HG03175 (cell line): ENCODE measurements around the gene PAPSS1.
A peak's percentile ranks its signal among the peaks of the same experiment; 100 is the strongest.
"Not testable (repeated sequence)": the region's sequence is repeated elsewhere in the genome, so short reads cannot be mapped to it uniquely, and the experiment has no call there.

Experiments used
- ATAC-seq: cut with Tn5 transposase; IDR thresholded peaks from one replicate; pipeline ENCODE4 v1.9.1; 2021; ENCODE audit warnings: mild to moderate bottlenecking, moderate library complexity; ENCODE audit not compliant: unreplicated experiment

PAPSS1 gene

DNA sequence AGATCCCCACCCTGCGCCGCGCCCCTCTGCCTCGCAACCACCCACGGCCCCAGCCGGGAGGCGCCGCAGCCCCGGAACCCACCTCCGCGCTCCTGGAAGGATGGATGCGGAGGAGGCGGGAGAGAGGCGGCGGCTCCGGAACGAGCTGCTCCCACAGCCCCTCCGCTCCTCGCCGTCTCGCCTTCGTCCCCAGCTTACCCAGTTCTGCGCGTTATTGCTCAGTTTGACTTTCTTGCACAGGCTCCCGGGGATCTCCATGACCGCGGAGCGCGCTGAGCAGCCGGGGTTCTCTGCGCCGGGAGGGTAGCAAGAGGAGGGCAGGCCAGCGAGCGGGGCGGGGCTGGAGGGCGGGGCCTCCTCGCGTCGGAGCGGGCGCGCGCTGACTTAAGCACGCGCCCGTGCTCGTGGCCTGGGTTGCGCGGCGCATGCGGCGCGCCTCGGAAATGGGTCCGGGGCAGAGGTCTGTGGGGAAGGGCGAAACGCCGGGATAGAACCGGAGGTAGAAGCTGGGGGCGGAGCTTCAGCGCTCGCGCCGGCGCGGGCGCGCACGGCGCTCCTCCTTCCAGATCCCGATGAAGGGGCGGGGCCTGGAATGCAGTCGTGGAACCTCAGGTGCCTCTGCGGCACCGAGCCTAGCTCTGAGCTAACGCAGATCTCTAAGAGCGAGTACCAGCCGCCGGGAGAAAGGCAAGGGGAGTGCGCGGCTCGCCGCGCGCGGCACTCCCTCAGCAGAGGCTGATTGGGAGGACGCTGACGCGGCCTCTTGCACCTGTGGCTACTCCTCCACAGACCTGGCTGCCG is at the start of gene PAPSS1:
PAPSS1 (minus strand) TSS at position 313 of the 801 bp plus-strand sequence; CDS start at position 258, 55 bp downstream.
- ATAC-seq = peak; percentile 84

DNA sequence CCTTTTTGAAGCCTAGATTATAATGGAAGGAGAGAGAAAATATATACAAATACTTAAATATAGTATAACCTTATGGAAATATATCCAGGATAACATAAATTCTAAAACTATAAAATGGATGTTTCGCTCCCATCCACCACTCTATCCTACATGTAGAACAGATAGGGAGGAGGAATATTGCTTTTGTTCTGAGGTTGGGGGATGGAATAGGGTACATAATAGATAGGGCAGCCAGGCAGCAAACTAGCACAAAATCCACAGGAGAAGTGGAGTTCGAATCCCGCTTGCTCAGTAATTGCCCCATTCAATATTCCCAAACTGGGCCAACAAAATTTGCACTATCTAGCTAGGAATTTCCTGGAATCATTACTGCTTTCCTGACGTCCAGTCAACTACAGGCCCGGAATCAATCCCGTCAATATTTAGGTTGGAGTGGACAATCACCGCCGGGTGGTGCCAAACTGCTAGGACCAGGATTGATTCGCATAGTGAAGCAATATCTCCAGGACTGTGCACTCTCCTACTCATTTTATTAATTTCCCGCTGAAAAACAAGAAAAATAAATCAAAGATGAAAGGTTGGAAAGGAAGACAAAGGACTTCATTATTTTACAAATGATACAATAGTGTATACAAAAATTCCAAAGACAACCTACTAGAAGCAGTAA is 40.4 kb upstream of the PAPSS1 start:
- ATAC-seq = no peak

DNA sequence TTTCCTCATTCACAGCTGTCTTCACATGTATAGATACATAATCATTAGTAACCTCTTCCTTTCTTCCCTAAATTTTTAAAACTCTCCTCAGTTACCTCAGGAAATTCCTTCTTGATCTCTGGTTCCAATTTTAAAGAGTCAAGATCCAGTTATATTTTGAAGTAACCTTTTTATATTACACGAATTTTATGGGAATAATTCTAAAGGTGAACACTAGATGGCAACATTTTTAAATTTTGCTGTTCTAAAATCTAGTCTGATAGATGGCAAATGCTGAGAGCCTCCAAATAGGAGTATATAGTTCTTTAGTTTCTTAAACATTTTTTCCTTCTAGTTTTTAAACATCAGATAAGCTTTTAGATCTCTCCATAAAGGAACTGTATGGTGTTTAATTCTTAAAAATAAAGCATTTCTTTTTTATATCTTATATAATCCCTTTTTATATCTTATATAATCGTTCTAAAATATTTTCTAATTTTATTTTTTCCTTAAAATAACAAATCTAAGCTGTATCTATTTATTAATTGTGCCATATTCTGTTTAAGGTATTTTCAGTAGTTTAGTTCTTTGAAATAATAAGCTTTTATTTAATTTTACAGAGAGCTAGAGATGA is 37.9 kb upstream of the PAPSS1 start:
- peak; percentile 55 for ATAC-seq

DNA sequence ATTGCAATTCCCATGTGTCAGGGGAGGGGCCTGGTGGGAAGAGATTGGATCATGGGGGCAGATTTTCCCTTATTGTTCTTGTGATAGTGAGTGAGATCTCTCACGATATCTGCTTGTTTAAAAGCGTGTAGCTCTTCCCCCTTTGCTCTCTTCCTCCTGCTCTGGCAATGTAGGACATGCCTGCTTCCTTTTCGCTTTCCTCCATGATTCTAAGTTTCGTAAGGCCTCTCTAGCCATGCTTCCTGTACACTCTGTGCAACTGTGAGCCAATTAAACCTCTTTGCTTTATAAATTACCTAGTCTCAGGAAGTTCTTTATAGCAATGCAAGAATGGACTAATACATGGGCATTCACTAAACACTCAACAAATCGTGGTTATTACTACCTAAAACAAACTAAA is 37.2 kb upstream of the PAPSS1 start:
- no peak for ATAC-seq

DNA sequence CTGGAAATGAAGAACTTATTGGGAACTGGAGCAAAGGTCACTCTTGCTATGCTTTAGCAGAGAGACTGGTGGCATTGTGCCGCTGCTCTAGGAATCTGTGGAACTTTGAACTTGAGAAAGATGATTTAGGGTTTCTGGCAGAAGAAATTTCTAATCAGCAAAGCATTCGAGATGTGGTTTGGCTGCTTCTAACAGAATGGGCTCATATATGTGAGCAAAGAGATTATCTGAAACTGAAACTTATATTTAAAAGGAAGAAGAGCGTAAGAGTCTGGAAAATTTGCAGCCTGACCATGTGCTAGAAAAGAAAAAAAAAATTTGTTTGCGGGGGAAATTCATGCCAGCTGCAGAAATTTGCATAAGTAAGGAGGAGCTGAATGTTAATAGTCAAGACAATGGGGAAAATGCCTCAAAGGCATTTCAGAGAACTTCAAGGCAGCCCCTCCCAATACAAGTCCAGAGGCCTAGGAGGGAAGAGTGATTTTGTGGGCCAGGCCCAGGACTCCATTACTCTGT is 35.9 kb upstream of the PAPSS1 start:
- no peak for ATAC-seq

DNA sequence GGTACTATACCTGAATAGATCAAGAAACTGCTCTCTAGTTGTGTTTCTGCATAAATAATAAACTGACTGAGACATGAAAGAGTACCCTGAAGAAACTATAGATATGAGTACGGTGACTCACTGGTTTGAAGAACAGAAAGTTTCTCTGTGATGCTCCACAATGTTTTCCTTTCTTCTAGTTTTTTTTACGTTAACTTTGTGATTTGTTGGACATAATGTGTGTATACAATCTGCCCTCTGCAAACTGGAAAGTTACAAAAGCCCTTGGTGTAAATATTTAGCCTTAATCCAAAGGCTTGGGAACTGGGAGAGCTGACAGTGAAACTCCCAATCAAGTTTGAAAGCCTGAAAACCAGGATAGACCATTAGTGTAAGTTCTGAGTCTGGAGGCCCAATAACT is 31.6 kb upstream of the PAPSS1 start:
- ATAC-seq = no peak

DNA sequence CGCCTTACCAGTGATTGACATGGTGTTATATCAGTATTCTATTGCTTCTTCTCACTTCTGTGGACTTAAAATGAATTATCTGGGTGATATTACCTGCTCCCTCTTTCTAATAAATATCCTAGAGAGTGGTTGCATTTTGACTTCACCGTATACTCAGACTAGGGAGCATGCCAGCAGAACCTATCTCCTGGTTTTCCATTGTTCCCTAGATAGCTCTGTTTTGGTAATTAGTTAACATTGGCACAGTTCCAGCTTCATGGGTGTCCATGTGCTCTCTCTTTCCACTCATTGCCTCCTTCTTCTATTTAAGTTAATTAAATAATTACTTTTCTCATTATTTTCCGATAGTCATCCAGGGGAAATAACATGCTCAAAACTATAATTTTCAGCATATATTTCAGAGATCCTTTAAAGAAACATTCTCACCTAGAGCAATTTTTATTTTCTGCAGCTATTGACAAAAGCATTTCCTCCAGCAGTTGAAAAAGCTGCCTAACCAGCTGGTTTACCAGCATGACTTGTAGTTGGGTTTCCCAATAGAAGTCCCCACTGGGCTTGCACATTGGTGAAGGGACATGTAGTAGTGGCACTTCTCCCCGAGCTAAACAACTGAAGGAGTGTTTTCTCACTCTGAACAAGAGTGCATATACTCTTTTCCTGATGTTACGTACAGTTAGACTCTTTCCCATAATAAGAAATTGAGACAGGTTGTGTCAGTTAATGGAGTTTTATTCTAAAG is 27.9 kb upstream of the PAPSS1 start:
- no peak for ATAC-seq

DNA sequence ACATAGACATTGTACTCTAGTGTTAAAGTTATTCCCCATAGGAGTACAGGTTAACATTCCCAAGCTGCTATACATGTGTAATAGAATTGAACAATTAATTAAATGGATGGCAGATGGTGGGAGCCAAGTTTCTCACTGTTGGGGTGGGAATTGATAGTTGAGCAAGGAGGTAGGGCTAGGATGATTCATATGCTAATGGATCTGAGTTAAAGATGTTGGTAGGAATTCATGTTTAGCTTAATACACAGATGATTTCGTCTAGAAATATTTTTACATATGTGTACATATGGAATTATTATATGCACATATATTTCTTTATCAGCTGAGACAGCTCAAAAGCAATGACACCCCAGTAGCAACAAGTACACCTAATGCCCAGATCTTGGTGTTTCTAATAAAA is 26.1 kb upstream of the PAPSS1 start:
- no peak for ATAC-seq

DNA sequence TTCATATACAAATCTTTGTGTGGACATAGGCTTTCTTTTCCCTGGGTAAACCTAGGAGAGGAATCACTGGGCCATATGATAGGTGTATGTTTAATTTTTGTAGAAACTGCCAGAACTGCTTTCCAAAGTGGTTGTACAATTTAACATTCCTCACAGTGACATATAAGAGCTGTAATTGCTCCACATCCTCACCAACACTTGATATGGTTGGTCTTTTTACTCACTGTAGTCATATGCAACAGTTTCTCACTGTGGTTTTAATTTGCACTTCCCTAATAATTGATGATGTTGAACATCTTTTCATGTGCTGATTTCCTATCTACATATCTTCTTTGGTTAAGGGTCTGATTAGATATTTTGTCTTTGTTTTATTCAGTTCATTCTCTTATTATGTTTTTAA is 24.5 kb upstream of the PAPSS1 start:
- ATAC-seq = no peak

DNA sequence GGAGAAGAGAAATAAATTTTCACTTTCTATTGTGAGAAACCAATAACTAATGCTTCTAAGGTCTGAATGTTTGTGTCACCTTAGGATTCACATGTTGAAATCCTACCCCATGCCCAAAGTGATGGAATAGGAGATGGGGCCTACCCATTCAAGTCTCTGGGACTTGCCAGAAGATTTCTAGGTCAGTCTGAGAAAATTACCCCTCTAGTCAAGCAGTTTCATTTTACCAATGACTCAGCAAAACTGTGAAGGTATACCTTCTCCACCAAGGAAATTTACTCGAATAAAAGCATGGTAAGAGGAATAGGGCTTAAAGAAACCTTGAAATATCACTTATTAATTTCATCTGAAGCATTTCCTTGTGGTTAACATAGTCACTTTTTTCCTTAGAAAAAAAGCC is 23.5 kb upstream of the PAPSS1 start:
- no peak for ATAC-seq

DNA sequence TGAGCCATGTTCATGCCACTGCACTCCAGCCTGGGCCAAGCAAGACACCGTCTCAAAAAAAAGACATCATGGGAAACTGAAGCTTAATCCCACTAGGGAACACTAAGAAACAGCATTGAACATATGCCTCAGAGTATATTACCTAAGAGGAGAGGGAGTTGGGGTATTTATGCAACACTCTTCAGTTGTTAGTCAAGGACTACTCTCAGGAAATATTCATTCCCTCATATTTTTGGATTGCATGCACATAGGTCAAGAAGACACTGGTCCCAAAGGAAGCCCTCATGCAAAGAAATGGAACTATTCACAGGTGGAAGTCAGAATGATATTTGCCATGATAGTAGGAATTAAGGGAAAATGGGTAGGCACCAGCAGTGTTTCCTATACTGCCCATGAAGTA is 22.8 kb upstream of the PAPSS1 start:
- ATAC-seq = no peak

DNA sequence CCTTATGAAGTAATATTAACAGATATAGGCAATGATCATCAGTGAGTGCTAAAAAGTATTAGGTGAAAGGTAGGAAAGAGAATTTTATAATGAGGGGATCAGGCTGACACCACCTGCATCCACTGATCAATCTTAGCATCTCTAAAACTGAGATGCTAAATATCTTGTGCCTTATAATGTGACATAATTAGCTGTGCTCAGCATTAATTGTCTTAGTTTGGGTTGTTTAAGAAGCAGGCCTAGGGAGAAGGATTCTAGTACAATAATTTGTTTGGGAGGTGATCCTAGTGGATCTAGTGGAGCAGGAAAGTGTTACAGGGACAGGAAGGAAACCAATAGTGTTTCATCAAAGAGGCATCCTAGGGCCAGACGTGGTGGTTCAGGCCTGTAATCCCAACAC is 22.2 kb upstream of the PAPSS1 start:
- no peak for ATAC-seq

DNA sequence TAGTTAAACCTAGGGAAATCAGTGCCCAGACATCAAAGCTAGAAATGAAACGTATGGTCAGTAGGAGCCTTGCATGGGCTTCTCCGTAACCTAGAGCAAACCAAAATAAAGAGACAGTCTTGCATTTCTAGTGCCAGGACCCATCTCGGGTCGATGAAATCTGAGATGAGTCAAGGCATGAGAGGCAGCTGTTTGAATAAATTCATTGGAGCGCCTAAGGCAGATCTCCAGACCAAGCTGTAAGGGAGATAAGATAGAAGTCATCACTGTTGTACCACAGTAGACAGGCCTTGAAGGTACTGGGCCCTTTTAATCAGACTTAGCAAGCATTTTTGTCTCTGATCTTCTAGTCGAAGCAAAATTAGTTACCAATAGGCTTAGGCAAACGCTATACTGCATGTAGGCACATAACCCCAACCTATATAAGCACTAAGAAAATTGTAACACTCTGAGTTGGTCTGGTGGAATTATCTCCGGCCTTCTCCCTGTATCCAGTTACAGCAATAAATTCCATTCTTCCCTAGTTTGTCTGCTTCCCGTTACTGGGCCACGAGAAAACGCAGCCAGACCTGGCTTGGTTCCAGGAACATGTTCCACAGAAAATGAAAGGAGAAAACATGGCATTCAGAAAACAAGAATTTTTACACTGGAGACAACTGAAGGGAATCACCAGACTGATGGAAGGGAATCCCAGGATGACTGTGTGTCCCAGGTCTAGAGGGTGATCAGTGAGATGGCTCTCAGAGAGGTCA is 21.1 kb upstream of the PAPSS1 start:
- no peak for ATAC-seq

DNA sequence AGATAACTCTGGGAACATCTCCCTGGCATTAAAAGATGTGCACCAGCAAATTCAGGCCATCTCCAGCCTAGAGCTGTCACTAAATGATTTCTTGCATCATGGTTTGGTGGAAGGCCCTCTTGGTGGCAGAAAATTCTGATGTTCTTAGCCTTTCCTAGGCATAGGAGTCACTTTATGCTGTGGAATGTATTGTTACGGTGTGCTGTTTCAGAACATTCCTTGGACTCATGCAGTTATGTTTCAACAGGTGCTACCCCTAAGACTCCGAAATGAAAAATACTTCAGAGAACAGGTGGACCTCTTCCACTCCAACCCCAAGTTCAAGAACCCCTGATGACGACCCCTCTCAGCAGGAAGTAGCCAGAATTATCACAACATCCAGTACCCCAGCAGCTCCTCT is 20.3 kb upstream of the PAPSS1 start:
- ATAC-seq = no peak

DNA sequence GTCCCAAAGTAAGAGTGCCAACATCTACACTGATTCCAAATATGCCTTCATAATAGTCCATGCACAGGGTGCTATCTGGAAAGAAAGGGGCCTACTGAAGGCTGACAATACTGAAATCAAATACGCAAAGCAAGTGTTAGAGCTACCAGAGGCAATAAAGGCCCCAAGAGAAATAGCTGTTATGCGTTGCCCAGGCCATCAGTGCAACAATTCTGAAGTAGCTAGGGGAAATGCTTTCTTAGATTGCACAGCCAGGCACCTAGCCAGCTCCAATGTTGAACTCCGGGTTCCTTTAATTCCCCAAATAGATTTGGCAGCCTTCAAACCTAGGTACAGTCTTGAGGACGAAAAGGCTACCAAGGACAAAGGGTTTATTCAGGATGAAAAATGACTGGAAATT is 17.4 kb upstream of the PAPSS1 start:
- no peak for ATAC-seq

DNA sequence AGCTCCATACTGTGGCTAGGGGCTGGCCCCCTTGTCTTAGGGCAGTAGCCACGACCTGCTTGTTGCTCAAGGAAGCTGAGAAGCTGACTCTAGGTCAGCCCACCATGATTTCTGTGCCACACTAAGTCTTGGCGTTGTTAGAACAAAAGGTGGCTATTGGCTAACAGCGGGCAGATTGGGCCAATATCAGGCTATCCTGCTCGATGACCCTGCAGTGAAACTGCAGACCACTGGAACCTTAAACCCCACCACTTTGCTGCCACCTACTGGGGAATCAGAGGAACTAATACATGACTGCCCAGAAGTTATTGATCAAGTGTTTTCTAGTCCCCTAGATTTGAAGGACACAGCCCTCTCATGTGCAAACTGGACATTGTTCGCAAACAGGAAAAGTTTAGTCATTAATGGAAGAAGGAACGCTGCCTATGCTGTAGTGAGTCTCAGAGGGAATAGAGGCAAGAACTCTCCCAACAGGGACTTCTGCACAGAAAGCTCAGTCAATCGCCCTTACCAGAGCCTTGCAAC is 17.0 kb upstream of the PAPSS1 start:
- peak; percentile 77 for ATAC-seq

DNA sequence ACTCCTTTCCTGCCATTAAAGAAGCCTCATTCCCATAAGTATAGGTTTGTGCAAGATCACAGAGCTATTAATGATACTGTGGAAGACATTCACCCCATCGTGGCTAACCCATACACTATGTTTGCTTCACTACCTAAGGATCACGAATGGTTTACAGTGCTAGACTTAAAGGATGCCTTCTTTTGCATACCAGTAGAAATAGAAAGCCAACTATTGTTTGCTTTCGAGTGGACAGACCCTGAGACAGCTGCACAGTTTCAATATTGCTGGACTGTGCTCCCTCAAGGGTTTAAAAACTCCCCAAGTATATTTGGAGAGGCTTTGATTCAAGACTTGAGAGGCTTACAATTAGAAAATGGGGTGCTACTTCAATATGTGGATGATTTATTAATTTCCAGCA is 16.0 kb upstream of the PAPSS1 start:
- no peak for ATAC-seq

DNA sequence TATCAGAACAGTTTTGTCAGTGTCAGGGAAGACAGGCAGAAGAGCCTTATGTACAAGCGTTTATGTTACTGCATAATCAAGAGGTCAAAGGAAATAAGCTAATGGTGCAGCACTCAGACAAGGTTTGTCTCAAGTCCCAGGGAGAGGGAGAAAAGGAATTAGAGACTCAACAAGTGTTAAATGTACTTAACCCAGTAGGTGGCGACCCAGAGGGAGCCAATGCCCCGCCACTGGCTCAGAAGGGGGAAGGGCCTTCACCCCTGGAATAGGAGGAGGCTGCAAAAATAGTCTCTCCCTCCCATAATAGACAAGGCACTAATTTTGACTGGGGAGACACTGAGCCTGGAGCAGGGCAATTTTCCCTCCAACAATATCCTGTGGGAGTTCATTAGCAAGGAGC is 14.1 kb upstream of the PAPSS1 start:
- ATAC-seq = peak; percentile 55

DNA sequence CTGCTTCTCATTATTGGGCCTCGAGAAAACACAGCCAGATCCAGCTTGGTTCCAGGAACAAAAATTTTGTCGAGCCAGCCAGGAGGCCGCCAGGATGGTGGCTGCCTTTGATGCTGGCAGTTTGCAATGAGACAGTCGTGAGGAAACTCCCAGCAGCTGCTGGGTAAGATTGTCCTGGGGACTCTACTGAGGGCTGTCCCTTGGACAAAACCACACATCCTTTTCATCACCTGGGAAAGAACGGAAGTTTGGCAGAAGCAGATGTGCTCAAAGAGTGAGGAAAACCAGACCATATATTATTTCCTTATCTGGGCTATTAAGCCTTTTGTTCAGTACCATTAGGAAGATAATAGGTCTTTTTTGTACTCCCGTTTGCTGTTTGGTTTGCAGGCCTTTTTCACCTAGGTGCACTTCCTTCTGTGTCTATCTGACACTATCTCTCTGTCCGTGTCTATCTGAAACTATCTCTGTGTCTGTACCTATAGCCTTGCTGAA is 13.4 kb upstream of the PAPSS1 start:
- no peak for ATAC-seq

DNA sequence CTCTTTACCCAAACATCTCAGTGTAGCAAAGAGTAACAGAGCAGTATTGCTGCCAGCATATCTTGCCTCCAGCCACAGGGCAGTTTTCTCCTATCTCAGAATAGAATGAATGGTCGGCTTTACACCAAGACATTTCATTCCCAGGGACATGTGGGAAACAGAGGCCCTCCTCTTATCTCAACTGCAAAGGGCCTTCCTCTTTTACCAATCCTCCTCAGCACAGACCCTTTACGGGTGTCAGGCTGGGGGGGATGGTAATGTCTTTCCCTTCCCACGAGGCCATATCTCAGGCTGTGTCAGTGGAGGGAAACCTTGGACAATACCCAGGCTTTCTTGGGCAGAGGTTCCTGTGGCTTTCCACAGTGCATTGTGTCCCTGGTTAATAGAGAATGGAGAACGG is 9.0 kb upstream of the PAPSS1 start:
- not testable (repeated sequence) for ATAC-seq
